ENCODE measurements around the gene DPEP3.
"Not testable (repeated sequence)": the region's sequence is repeated elsewhere in the genome, so short reads cannot be mapped to it uniquely, and the experiment has no call there.

Gene DPEP3, protein sequence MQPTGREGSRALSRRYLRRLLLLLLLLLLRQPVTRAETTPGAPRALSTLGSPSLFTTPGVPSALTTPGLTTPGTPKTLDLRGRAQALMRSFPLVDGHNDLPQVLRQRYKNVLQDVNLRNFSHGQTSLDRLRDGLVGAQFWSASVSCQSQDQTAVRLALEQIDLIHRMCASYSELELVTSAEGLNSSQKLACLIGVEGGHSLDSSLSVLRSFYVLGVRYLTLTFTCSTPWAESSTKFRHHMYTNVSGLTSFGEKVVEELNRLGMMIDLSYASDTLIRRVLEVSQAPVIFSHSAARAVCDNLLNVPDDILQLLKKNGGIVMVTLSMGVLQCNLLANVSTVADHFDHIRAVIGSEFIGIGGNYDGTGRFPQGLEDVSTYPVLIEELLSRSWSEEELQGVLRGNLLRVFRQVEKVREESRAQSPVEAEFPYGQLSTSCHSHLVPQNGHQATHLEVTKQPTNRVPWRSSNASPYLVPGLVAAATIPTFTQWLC

DNA sequence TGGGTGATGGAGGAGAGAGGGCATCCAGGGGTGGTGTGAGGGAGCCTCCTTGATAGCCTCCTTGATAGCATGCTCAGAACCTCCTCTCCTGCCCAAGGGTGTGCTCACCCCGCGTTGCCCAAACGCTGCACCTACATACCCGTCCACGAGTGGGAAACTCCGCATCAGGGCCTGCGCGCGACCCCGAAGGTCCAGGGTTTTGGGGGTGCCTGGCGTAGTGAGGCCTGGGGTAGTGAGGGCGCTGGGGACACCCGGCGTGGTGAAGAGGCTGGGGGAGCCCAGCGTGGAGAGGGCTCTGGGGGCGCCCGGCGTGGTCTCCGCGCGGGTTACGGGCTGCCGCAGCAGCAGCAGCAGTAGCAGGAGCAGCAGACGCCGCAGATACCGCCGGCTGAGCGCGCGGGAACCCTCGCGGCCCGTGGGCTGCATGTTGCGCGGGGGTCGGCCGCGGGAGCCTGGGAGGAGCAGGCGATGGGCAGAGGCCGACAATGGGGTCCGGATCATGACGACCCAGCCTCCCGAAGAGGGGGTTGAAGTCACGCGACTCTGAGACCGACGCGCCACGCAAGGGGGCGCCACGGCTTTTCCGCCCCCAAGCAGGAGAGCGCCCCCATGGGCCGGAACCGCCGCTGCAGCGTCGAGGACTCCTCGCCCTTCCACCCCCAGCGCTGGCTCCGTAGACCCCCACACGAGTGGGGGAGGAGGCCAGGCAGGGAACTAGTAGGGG lies at the start of gene DPEP3:
DPEP3 (minus strand) TSS at position 545 of the 724 bp plus-strand sequence; CDS start at position 426, 119 bp downstream.
- DNase-seq = no peak

DNA sequence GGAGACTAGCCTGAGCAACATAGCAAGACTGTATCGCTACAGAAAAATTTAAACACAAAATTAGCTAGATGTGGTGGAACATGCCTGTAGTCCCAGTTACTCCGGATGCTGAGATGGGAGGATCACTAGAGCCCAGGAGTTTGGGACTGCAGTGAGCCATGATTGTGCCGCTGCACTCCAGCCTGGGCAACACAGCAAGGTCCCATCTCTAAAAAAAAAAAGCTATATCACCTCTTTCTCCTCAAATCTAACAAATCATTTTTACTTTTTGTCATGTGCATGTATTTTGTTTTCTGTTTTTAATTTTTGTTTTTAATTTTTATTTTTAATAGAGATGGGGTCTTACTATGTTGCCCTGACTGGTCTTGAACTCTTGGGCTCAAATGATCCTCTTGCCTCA lies 48.7 kb upstream of the DPEP3 start:
- no peak for DNase-seq

DNA sequence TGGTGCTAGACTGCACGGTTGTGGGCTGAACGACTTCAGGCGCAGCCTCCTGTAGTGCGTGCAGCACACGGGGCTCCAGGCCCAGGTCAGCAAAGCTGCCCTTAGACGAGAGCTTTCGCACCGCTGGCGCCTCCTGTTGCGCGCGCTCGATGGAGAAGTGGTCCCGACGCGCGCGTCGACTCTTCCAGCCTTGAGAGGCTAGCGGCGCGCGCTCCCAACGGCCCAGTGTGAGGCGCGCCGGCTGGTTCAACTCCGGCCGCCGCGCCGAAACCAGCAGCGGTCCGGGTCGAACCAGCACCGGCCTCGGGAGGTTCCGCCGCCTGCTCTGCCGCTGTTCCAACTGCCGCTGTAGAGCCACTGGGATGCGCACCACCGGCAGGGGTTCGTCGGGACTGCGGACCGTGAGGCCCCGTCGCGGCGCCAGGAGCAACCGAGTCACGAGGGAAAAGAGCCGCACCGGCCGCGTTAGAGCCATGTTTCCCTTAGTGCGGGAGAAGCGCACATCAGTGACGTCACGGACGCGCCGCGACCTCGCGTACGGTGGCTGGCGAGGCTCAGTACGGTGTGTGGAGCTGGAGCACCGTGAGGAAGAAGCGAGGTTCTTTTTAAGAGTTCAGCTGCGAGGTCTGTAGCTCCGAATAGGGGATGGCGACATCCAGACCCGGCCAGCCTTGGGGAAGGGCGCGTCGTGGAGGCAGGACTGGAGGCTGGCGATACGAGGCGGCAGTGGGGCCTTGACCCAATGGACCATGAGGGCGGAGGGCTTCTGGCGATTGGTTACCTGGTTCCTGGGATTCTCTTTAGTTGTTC lies 42.6 kb upstream of the DPEP3 start, which contains the start of the genes DDX28 and DUS2:
DDX28 (minus strand) TSS at position 505 of the 810 bp plus-strand sequence; CDS start at position 475, 30 bp downstream.
DUS2 (plus strand) TSS at position 557 of the 810 bp plus-strand sequence. CDS start 14,740 bp downstream, outside the sequence.
- peak; percentile 93 for DNase-seq

DNA sequence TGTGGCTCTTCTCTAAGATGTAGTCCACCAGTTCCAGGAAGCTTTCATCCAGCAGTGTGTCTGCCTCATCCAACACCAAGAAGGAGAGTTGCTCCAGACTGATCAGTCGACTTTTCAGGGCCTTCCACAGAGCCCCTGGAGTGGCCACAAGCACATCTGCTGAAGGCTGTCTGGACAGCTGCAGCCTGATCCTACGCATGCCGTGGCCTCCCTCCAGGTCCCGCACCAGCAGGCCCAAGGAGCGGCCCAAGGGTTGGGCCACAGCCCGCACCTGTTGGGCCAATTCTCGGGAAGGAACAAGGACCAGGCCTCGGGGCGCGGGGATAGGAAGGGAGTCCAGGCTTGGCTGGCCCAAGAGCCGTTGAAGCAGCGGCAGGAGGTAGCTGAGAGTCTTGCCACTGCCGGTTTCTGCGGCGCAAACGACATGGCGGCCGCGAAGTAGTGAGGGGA lies 42.0 kb upstream of the DPEP3 start:
- DNase-seq = no peak

DNA sequence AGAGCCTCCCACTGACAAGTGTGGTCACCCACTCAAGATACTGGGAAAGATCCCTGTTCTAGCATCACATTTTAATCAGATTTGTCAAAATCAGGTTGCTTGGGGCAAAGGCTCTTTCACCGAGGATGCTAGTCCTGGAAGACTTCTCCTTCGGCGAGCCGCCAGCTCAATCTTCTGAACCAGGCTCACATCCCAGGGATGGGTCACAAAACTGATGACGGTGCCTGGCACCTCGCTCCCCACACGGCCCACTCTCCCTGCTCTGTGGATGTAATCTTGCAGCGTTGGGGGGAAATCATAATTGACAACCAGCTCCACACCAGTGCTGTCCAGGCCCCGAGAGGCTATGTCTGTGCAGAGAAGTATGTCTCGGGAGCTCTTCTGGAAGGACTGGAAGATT lies 41.2 kb upstream of the DPEP3 start:
- DNase-seq = no peak

DNA sequence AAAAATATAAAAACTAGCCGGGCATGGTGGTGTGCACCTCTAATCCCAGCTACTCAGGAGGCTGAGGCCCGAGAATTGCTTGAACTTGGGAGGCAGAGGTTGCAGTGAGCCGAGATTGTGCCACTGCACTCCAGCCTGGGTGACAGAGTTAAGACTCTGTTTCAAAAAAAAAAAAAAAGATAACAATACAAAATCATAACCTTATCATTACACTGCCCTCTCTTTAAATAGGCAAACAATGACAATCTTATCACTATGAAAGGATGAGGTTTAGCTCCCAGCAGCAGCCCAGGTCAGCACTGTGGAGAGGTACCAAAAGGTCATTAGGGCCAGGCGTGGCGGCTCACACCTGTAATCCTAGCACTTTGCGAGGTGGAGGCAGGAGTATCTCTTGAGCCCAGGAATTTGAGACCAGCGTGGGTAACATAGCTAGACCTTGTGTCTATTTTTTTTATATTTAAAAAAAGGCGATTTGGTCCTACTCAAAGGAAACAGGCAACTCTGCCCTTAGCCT lies 38.9 kb upstream of the DPEP3 start:
- DNase-seq = no peak

DNA sequence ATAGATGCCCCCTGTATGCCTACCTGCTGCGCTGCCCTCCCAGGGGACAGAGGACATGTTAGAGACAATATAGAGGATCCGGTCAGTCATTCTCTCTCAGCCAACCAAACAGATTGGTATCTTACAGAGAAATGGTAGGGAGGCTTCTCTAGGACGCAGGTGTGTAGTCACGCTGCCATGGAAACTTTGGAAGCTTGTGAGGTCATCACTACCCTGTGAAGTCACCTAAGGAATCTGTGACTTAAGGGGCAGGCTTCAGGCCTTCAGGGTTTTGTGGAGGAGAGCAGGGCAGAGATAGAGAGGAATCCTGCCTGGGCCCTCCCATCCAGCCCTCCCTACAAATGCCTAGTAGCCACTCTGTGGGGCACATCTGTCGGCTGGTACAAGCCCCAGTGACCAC lies 35.4 kb upstream of the DPEP3 start, which contains the start of gene DPEP2NB:
DPEP2NB (minus strand) TSS at position 231 of the 400 bp plus-strand sequence; CDS start at position 90, 141 bp downstream.
- DNase-seq = no peak

DNA sequence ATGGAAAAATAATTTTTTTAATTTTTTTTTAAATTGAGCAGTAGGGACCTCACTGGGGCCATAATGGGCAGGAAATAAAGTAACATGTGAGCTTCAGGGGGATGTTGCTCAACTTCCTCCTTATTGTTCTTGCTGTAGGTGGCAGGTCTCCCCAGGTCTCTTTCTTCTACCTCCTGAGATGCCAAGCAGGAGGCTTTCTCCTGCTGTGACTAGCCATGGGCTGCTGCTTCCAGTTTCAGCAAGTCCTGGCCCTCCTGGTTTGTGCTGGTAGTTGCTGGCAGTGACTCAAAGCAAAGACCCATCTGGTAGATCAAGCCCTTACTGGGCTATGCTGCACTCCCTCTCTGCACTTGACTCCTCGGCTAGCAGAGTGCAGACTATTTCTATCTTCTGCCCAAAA lies 33.1 kb upstream of the DPEP3 start:
- no peak for DNase-seq

DNA sequence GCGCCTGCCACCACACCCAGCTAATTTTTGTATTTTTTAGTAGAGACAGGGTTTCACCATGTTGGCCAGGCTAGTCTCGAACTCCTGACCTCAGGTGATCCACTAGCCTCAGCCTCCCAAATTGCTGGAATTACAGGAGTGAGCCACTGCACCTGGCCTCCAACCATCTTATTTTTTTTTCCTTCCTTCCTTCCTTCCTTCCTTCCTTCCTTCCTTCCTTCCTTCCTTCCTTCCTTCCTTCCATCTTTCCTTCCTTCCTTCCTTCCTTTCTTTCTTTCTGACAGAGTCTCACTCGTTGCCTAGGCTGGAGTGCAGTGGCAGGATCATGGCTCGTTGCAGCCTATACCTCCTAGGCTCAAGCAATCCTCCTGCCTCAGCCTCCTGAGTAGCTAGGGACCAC lies 29.6 kb upstream of the DPEP3 start:
- DNase-seq = not testable (repeated sequence)

DNA sequence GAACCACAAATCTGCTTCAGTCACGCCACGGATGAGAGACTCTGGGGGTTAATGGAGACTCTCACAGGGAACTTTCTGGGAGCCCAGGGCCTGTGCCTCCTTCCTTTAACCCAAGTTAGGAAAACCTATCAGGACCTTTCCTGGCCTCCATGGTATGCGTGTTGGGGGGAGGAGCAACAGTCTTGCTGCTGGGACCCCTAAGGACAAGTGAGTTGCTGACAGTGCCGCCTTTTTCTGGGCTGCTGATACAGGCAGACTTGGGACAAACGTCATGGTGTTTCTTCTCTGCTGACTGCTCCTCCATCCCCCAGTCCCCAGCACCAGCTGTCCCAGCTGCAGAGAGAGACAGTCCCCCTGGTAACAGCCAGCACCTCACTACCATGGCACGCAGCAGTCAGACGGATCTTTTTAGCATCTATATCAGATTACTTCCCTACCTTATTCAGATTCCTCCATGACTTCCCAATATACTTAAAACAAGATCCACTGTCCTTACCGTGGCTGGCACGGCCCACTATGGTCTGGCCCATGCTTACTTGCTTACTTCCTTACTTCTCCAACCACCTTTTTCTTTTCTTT lies 28.9 kb upstream of the DPEP3 start:
- DNase-seq = no peak

DNA sequence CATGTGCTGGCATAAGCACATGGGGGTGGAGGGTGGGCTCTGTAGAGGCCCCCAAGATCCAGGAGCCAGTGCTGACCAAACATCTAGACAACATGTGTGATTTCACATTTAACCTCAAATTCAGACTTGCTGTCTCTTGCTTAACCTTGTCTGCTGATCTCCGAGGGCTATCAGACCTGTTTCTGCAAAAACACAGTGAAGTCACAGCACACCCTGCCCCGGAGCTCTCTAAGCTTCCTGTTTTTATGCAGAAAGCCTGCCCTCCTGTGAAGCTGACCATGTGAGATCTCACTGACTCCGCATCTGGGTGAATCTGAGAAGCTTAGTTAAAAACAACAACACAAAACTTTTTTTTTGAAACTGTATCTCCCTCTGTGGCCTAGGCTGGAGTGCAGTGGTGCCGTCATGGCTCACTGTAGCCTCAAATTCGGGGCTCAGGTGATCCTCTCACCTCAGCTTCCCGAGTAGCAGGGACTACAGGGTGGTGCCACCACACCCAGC lies 25.5 kb upstream of the DPEP3 start:
- peak; percentile 21 for DNase-seq

DNA sequence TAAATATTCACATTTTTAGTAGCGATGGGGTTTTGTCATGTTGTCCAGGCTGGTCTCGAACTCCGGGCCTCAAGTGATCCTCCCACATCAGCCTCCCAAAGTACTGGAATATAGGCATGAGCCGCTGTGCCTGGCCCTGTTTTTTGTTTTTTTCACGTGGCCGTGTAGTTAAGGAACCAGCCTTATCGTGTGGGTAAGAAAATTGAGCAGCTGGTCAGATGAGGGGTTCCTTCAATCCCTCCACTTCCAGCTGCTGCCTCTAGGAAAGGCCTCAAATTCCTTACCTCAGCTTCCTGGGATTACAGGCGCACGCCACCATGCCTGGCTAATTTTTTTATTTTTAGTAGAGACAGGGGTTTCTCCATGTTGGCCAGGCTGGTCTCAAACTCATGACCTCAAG lies 24.9 kb upstream of the DPEP3 start:
- DNase-seq = no peak

DNA sequence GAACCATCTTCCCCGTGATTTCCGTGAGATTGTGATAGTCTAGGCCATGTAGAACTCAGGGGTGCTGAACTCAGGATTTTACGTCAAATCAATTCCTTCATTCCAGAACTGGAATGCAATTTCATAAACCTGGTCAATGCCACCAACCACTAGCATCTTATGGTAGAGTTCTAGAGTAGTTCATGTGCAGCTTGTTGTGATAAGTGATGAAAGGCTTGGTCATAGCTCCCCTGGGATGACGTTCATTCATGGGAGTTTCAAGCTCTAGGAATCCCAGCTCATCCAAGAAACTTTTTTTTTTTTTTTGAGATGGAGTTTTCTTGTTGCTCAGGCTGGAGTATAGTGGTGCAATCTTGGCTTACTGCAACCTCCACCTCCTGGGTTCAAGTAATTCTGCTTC lies 22.7 kb upstream of the DPEP3 start:
- DNase-seq = no peak

DNA sequence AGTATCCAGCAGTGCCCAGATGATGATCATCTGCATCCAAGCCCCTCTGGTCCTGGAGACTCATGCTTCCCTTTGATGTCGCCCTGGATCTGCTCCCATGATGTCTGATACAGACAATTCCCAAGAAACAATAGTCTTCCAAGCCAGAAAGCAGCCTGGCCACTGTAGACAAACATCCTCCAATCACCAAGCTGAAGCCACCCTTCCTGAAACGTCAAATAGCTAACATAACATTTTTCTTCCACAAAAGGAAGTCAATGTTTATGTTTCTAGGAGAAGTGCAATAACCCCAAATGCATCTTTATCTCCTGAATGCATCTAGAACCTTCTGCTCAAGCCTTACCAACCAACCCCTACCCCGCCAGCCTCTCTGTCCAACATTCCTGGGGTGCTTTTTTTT lies 20.2 kb upstream of the DPEP3 start:
- no peak for DNase-seq

DNA sequence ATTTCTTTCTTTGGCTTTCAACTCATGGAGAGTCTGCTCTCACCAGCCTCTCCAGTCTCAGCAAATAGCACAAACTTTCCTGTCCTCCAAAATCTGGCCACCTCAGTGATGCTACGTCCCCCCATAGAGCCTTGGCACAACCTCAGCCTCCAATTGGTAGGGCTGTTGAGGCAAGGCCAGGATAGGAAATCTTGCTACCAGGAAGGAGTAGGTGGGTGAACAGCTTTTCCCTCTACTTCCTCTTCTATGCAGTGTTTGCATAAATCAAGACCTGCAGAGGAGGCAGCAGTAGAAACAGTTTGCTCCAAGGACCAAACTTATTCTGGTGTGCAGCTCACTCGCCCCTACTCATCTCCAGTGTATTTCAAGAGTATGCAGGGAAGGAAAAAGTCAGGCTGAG lies 19.7 kb upstream of the DPEP3 start:
- no peak for DNase-seq

DNA sequence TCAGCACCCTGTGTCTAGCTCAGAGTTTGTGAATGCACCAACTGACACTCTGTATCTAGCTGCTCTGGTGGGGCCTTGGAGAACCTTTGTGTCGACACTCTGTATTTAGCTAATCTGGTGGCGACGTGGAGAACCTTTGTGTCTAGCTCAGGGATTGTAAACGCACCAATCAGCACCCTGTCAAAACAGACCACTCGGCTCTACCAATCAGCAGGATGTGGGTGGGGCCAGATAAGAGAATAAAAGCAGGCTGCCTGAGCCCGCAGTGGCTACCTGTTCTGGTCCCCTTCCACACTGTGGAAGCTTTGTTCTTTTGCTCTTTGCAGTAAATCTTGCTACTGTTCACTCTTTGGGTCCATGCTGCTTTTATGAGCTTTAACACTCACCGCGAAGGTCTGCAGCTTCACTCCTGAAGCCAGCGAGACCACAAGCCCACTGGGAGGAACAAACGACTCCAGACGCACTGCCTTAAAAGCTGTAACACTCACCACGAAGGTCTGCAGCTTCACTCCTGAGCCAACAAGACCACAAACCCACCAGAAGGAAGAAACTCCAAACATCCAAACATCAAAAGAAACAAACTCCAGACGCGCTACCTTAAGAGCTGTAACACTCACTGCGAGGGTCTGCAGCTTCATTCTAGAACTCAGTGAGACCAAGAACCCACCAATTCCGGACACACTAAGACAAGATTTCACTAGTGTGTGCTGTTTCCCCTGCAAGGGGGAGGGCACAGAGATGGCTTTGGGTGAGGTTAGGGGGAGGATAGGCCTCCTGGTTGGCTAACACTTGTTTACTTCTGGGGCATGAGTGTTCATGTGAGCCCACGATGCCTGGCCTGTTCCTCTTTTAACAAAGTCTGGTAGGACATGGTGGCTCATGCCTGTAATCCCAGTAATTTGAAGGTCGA lies 18.7 kb upstream of the DPEP3 start, which contains the start of gene DPEP2:
DPEP2 (minus strand) TSS at position 706 of the 910 bp plus-strand sequence. CDS start 6,272 bp downstream, outside the sequence.
- DNase-seq = peak; percentile 46

DNA sequence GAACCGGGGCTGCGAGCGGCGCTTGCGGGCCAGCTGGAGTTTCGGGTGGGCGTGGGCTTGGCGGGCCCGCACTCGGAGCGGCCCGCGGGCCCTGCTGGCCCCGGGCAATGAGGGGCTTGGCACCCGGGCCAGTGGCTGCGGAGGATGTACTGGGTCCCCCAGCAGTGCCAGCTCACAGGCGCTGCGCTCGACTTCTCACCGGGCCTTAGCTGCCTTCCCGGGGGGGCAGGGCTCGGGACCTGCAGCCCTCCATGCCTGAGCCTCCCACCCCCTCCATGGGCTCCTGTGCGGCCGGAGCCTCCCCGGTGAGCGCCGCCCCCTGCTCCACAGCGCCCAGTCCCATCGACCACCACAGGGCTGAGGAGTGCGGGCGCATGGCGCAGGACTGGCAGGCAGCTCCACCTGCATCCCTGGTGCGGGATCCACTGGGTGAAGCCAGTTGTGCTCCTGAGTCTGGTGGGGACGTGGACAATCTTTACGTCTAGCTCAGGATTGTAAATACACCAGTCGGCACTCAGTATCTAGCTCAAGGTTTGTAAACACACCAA lies 18.0 kb upstream of the DPEP3 start:
- not testable (repeated sequence) for DNase-seq

DNA sequence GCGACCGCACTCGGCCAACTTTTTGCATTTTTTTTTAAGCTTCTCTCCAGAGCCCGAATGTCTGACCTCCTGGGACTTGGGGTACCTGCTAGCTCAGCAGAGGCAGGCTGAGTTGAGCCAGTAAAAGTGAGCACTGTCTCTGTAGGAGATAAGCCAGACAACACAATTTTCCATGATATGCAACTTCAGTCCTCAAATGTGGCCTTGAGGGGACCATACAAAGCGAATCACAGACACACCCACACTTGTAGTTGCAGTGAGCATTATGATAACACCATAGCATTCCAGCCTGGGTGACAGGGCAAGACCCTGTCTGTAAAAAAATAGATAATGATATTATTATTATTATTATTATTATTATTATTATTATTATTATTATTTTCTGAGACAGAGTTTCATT lies 16.4 kb upstream of the DPEP3 start:
- DNase-seq = no peak

DNA sequence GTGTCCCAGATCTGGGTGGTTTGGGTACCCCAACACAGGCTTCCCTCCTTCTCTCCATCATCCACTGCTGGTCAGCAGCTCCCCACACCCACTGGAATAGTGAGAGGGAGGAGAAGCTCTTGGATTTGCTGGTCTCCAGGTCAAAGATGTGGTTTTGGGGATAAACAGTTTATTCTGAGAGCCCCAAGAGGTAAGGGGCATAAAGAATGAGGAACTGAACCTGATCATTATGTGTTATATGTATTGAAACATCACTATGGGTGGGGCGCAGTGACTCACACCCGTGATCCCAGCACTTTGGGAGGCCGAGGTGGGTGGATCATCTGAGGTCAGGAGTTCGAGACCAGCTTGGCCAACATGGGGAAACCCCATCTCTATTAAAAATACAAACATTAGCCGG lies 15.1 kb upstream of the DPEP3 start:
- no peak for DNase-seq

DNA sequence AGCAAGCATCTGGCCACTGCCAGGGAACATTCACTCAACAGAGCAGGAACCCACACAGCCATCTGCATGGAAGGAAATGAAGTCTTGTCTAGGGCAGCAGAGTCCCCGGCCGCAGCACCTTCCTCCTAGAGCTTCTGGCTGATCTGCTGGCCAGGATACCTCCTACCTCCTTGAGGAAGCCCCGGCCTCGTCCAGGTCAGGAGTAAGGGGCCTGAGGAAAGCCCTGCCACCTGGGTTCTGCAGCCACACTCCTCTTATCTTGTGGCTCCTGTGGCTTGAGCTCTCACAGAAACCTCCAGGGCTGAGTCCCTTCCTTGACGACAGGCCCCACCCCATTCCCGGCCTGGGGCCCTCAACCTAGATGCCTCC lies 13.7 kb upstream of the DPEP3 start:
- DNase-seq = not testable (repeated sequence)
